HCT116 (cell line): ENCODE results near the gene TNFRSF14. TPM values are rescaled to one million over a fixed set of nuclear protein-coding genes. Genes with fewer than 3 reads are reported as not detected.

Experiments
- ATAC-seq: fragments of 200-7000 bp; cut with Tn5 transposase; 2 replicates; pipeline ENCODE4 v1.9.1; 2020; ENCODE audit warnings: mild to moderate bottlenecking, moderate library complexity
- BruUV-seq: library from RNA; stranded (reverse); fragments of 400-500 nt; replicated peaks from 2 replicates; lab custom pipeline; 2021; lab: Mats Ljungman, UMichigan
- CTCF ChIA-PET: fragments of 300-600 bp; sonication (Branson Sonifier 250); formaldehyde crosslinking; loops from one replicate; lab custom pipeline; 2021; ENCODE audit warnings: antibody characterized with exemption; lab: Charles Lee
- POLR2A ChIA-PET: fragments of 300-600, 350-600 bp; sonication (Branson Sonifier 250); formaldehyde crosslinking; loops from one replicate; lab custom pipeline; 2021; ENCODE audit warnings: antibody characterized with exemption; lab: Charles Lee
- RAD21 ChIA-PET, 2 experiments: fragments of 300-600 bp; sonication (Branson Sonifier 250); formaldehyde crosslinking; loops; one replicate each; lab custom pipeline; 2023; ENCODE audit warnings: low total read pairs in 2 of 2; ENCODE audit not compliant: uncharacterized antibody in 2 of 2, unreplicated experiment in 2 of 2, low non-redundant PET in 1 of 2; lab: Charles Lee
- DNase-seq: peaks from one replicate; pipeline ENCODE4 v3.0.0-alpha.2; 2010; ENCODE audit warnings: low read depth, low spot score
- H2AFZ ChIP-seq: fragments of 200-600 bp; shearing (Covaris generic), sonication (generic); 2 replicates; pipeline ENCODE4 v1.6.1; 2017; ENCODE audit warnings: low read depth, mixed run types, mixed read lengths, antibody characterized with exemption, low read length; ENCODE audit not compliant: poor library complexity, severe bottlenecking
- H3K27ac ChIP-seq: 2 replicates; pipeline ENCODE4 v1.5.1; 2012; ENCODE audit warnings: low read depth, low read length
- H3K27me3 ChIP-seq: fragments of 200-600 bp; sonication (generic); 2 replicates; pipeline ENCODE4 v1.6.1; 2016; ENCODE audit warnings: mixed run types, low read length, mixed read lengths; ENCODE audit not compliant: insufficient read depth
- H3K36me3 ChIP-seq, 2 experiments: fragments of 200-500 bp in 1 of 2; fragments of 200-600 bp in 1 of 2; sonication (Bioruptor generic) in 1 of 2; sonication (generic) in 1 of 2; 2 replicates each; pipeline versions ENCODE4 v1.5.1 to v1.6.1; 2014 to 2016; ENCODE audit warnings: low read length in 2 of 2, inconsistent platforms in 1 of 2, mixed read lengths in 1 of 2, mixed run types in 1 of 2; ENCODE audit not compliant: insufficient read depth in 2 of 2, control insufficient read depth in 1 of 2
- H3K4me1 ChIP-seq, 2 experiments: fragments of 200-600 bp in 1 of 2; sonication (generic) in 1 of 2; 2 replicates each; pipeline versions ENCODE4 v1.5.1 to v1.6.1; 2012 to 2017; ENCODE audit warnings: low read length in 2 of 2, inconsistent platforms in 1 of 2, mild to moderate bottlenecking in 1 of 2, mixed read lengths in 1 of 2, mixed run types in 1 of 2, moderate library complexity in 1 of 2; ENCODE audit not compliant: insufficient read depth in 2 of 2, control insufficient read depth in 1 of 2
- H3K4me2 ChIP-seq: fragments of 200-600 bp; sonication (generic); 2 replicates; pipeline ENCODE4 v1.6.1; 2017; ENCODE audit warnings: mixed run types, low read length, mixed read lengths
- H3K4me3 ChIP-seq, 2 experiments: fragments of 200-600 bp in 1 of 2; sonication (generic) in 1 of 2; replicated peaks in 1 of 2; 2 replicates each; pipeline ENCODE4 v1.5.1; 2011 to 2016; ENCODE audit warnings: low read length in 2 of 2, control low read depth in 1 of 2, low read depth in 1 of 2, mild to moderate bottlenecking in 1 of 2, mixed read lengths in 1 of 2, mixed run types in 1 of 2
- H3K79me2 ChIP-seq: fragments of 200-600 bp; sonication (generic); 2 replicates; pipeline ENCODE4 v1.6.1; 2017; ENCODE audit warnings: mild to moderate bottlenecking, mixed run types, low read length, moderate library complexity, mixed read lengths; ENCODE audit not compliant: insufficient read depth
- H3K9ac ChIP-seq: fragments of 200-600 bp; sonication (generic); 2 replicates; pipeline ENCODE4 v1.6.1; 2016; ENCODE audit warnings: low read length, mixed read lengths
- H3K9me2 ChIP-seq: fragments of 200-600 bp; sonication (generic), shearing (Covaris generic); 2 replicates; pipeline ENCODE4 v1.6.1; 2017; ENCODE audit warnings: mixed run types, mild to moderate bottlenecking, moderate library complexity; ENCODE audit not compliant: insufficient read depth
- H3K9me3 ChIP-seq, 2 experiments: fragments of 200-500 bp in 1 of 2; fragments of 200-600 bp in 1 of 2; sonication (Bioruptor generic) in 1 of 2; sonication (generic) in 1 of 2; 2 replicates each; pipeline ENCODE4 v1.6.1; 2014 to 2017; ENCODE audit warnings: low read length in 2 of 2, mixed read lengths in 2 of 2, inconsistent platforms in 1 of 2, low read depth in 1 of 2, mild to moderate bottlenecking in 1 of 2, mixed run types in 1 of 2, moderate library complexity in 1 of 2; ENCODE audit not compliant: control insufficient read depth in 1 of 2, insufficient read depth in 1 of 2
- H4K20me1 ChIP-seq: fragments of 200-600 bp; sonication (generic), shearing (Covaris generic); 2 replicates; pipeline ENCODE4 v1.6.1; 2017; ENCODE audit warnings: mixed run types, mild to moderate bottlenecking, moderate library complexity; ENCODE audit not compliant: insufficient read depth
- ATF3 ChIP-seq: IDR thresholded peaks from 2 replicates; pipeline ENCODE4 v1.6.1; 2012
- CBX3 ChIP-seq: IDR thresholded peaks from 2 replicates; pipeline ENCODE4 v1.6.1; 2012; ENCODE audit warnings: low read depth
- CEBPB ChIP-seq: IDR thresholded peaks from 2 replicates; pipeline ENCODE4 v1.6.1; 2012; ENCODE audit warnings: low read depth
- ELF1 ChIP-seq: IDR thresholded peaks from 2 replicates; pipeline ENCODE4 v1.6.1; 2012; ENCODE audit warnings: low read depth, borderline replicate concordance
- EZH2 ChIP-seq: fragments of 200-600 bp; sonication (generic); IDR thresholded peaks from 2 replicates; pipeline ENCODE4 v1.6.1; 2017; ENCODE audit warnings: antibody characterized with exemption, mixed run types
- FOSL1 ChIP-seq: IDR thresholded peaks from 2 replicates; pipeline ENCODE4 v1.6.1; 2012; ENCODE audit warnings: low read depth
- MAX ChIP-seq: IDR thresholded peaks from 2 replicates; pipeline ENCODE4 v1.6.1; 2012
- POLR2A ChIP-seq: IDR thresholded peaks from 2 replicates; pipeline ENCODE4 v1.7.0; 2011; ENCODE audit warnings: borderline replicate concordance; ENCODE audit not compliant: insufficient read depth, insufficient read length; ENCODE audit errors: extremely low read depth
- RAD21 ChIP-seq: IDR thresholded peaks from 2 replicates; pipeline ENCODE4 v1.6.1; 2012; ENCODE audit warnings: low read depth, mild to moderate bottlenecking
- REST ChIP-seq: IDR thresholded peaks from 2 replicates; pipeline ENCODE4 v1.6.1; 2012; ENCODE audit warnings: low read depth
- YY1 ChIP-seq: IDR thresholded peaks from 2 replicates; pipeline ENCODE4 v1.6.1; 2011; ENCODE audit warnings: low read length, low read depth, moderate library complexity, mild to moderate bottlenecking; ENCODE audit not compliant: insufficient replicate concordance; ENCODE audit errors: extremely low read depth
- ZBTB33 ChIP-seq: IDR thresholded peaks from 2 replicates; pipeline ENCODE4 v1.6.1; 2011; ENCODE audit warnings: mild to moderate bottlenecking, low read length, moderate library complexity; ENCODE audit not compliant: insufficient replicate concordance; ENCODE audit errors: extremely low read depth
- ZFX ChIP-seq: fragments of 450-650 bp; IDR thresholded peaks from 2 replicates; pipeline ENCODE4 v1.6.1; 2017
- intact Hi-C: fragments of 100-400 bp; cut with micrococcal nuclease; formaldehyde crosslinking; loops from 2 replicates; pipeline ENCODE4 v1.10.0; 2022
- total RNA-seq: library from RNA; stranded (reverse); gene quantifications from one replicate; pipeline ENCODE4 v1.2.1, GENCODE V29; 2021; ENCODE audit not compliant: unreplicated experiment

Gene TNFRSF14
- total RNA-seq, 1 experiment from 2014 or later: 0.66 TPM

- H3K4me3 ChIP-seq: no peak overlapping the region
- TF ChIP-seq YY1 (no peak), MAX (no peak), POLR2A (no peak), EZH2 (no peak), CEBPB (no peak), CBX3 (no peak)
- POLR2A ChIA-PET: no interaction called here
- H3K4me1 ChIP-seq: peaks cover 2 to 25% of the 10 kb centered on the region in 2 experiments
- H3K27ac ChIP-seq: no peak overlapping the region
- H3K9me2 ChIP-seq: no peaks in the 10 kb centered on the region
- H3K36me3 ChIP-seq: no peaks in the 10 kb centered on the region
- H3K4me2 ChIP-seq: no peak overlapping the region
- DNase-seq: no peak
- BruUV-seq: no TSS peak
- H2AFZ ChIP-seq: no peak overlapping the region
- no peak for ATAC-seq
- RAD21 ChIA-PET: no interaction called here
- H3K27me3 ChIP-seq: no peaks in the 10 kb centered on the region
- H3K79me2 ChIP-seq: no peaks in the 10 kb centered on the region
- H3K9me3 ChIP-seq: no peaks in the 10 kb centered on the region
- no peaks in the 10 kb centered on the region for H4K20me1 ChIP-seq
- intact Hi-C loops: no loop called here
- CTCF ChIA-PET: no interaction called here
- no peak overlapping the region for H3K9ac ChIP-seq
Measured at GRCh38 chr1:2541619-2542245, 14.4 kb upstream of the TNFRSF14 start.

- ChIA-PET RAD21 (no interaction called here), POLR2A (no interaction called here), CTCF (no interaction called here)
- H4K20me1 ChIP-seq: no peaks in the 10 kb centered on the region
- no peak for ATAC-seq
- intact Hi-C loops: no loop called here
- BruUV-seq: no TSS peak
- no peak overlapping the region for H3K27ac ChIP-seq
- no peaks in the 10 kb centered on the region for H3K79me2 ChIP-seq
- H3K4me1 ChIP-seq: peaks cover 6 to 31% of the 10 kb centered on the region in 2 experiments
- H3K27me3 ChIP-seq: no peaks in the 10 kb centered on the region
- H3K4me3 ChIP-seq: no peak overlapping the region
- H3K9ac ChIP-seq: no peak overlapping the region
- no peaks in the 10 kb centered on the region for H3K9me2 ChIP-seq
- H3K36me3 ChIP-seq: no peaks in the 10 kb centered on the region
- DNase-seq: no peak
- H2AFZ ChIP-seq: no peak overlapping the region
- H3K4me2 ChIP-seq: no peak overlapping the region
- no peaks in the 10 kb centered on the region for H3K9me3 ChIP-seq
- TF ChIP-seq RAD21: no peak
- no peak for TF ChIP-seq FOSL1
- no peak for TF ChIP-seq REST
- no peak for TF ChIP-seq CEBPB
- no peak for TF ChIP-seq ELF1
- TF ChIP-seq ATF3: no peak
- no peak for TF ChIP-seq ZBTB33
- TF ChIP-seq ZFX: no peak
Measured at GRCh38 chr1:2542246-2542915, 13.8 kb upstream of the TNFRSF14 start.
